Osteocyte (in vitro differentiated cells): Measurements from ENCODE around the gene SOX4. TPM values are rescaled to one million over a fixed set of nuclear protein-coding genes. Genes with fewer than 3 reads are reported as not detected.

Experiments
- DNase-seq: peaks from one replicate; pipeline ENCODE4 v3.0.0; 2021; ENCODE audit warnings: mixed read lengths; ENCODE audit not compliant: unreplicated experiment; ENCODE audit errors: extremely low spot score
- H3K27ac Mint-ChIP-seq: one replicate; pipeline ENCODE4 v1.8.0; 2021; ENCODE audit warnings: mild to moderate bottlenecking, mixed read lengths; ENCODE audit not compliant: unreplicated experiment
- H3K27me3 Mint-ChIP-seq: one replicate; pipeline ENCODE4 v1.8.0; 2021; ENCODE audit warnings: mixed read lengths; ENCODE audit not compliant: unreplicated experiment
- H3K36me3 Mint-ChIP-seq: one replicate; pipeline ENCODE4 v1.8.0; 2021; ENCODE audit warnings: mixed read lengths; ENCODE audit not compliant: unreplicated experiment
- H3K4me1 Mint-ChIP-seq: one replicate; pipeline ENCODE4 v1.8.0; 2021; ENCODE audit warnings: mixed read lengths; ENCODE audit not compliant: unreplicated experiment
- H3K4me3 Mint-ChIP-seq: one replicate; pipeline ENCODE4 v1.8.0; 2021; ENCODE audit warnings: mild to moderate bottlenecking, moderate library complexity, mixed read lengths; ENCODE audit not compliant: unreplicated experiment
- H3K9me3 Mint-ChIP-seq: one replicate; pipeline ENCODE4 v1.8.0; 2021; ENCODE audit warnings: mixed read lengths; ENCODE audit not compliant: unreplicated experiment
- total RNA-seq: library from RNA; stranded (reverse); gene quantifications from 2 replicates; pipeline ENCODE4 v1.2.1, GENCODE V29; 2021
- TF ChIP-seq, protein P1 (sequence below): fragments of 200-600 bp; sonication (generic); IDR thresholded peaks from 2 replicates; pipeline ENCODE4 v1.5.0; 2021; ENCODE audit warnings: antibody characterized with exemption, mild to moderate bottlenecking, moderate library complexity

The SOX4 gene
- total RNA-seq, 1 donor from 2014 or later: 110 TPM

DNA sequence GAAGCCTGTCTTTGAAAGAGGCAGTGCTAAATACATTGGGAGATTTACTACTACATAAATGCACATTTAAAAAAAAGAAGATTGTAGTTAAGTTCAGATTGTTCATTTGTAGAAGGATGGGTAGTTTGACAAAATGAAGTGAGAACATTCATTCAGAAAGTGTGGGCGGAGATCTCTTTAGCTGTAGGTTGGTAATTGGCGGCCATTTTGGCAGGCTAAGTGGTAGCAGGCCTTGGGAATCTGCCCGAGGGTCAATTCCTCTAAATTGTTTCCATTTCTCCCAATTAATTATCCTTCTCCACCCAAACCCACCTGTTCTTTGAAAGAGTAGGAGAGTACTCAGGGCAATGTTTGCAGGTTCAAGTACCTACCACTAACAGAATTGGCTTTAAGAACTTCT is 17.9 kb downstream of the SOX4 start:
- Mint-ChIP-seq H3K27ac (no peak overlapping the region), H3K36me3 (no peaks in the 10 kb centered on the region), H3K4me3 (no peak overlapping the region), H3K4me1 (peaks cover 9% of the 10 kb centered on the region), H3K27me3 (no peaks in the 10 kb centered on the region), H3K9me3 (no peaks in the 10 kb centered on the region)
- no peak for DNase-seq
- TF ChIP-seq, protein P1, sequence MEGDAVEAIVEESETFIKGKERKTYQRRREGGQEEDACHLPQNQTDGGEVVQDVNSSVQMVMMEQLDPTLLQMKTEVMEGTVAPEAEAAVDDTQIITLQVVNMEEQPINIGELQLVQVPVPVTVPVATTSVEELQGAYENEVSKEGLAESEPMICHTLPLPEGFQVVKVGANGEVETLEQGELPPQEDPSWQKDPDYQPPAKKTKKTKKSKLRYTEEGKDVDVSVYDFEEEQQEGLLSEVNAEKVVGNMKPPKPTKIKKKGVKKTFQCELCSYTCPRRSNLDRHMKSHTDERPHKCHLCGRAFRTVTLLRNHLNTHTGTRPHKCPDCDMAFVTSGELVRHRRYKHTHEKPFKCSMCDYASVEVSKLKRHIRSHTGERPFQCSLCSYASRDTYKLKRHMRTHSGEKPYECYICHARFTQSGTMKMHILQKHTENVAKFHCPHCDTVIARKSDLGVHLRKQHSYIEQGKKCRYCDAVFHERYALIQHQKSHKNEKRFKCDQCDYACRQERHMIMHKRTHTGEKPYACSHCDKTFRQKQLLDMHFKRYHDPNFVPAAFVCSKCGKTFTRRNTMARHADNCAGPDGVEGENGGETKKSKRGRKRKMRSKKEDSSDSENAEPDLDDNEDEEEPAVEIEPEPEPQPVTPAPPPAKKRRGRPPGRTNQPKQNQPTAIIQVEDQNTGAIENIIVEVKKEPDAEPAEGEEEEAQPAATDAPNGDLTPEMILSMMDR: no peak

DNA sequence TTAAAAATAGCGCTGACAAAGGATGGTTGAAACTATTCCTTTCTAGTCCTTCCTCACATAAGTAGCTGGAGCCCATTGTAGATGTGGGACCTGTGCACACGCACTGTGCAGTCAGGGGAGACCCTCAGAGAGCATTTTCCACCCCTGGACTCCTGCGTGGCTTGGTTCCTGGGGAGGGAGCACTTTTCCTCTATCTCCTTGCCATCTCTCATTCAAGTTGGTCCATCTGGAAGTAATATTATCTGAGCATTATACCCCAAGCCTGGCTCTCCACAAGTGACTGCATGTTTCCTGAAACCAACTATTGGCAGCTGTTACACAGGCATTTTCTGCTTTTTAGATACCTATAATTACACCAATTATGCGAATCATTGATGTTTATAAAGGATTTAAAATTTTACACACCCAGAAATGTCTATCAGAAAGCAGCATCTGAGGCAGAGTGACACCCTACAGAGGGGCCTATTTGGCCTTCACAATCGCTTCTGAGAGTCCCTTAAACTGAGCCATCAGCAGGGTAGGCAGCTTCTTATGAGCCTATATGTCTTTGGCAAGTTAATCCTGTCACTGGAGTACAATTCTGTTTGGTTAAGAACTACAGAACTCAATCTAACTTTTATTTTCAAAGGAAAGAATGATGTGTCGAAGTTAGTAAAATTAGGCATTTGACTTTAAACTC is 18.7 kb downstream of the SOX4 start:
- H3K27ac Mint-ChIP-seq: no peak overlapping the region
- no peaks in the 10 kb centered on the region for H3K27me3 Mint-ChIP-seq
- no peaks in the 10 kb centered on the region for H3K36me3 Mint-ChIP-seq
- no peaks in the 10 kb centered on the region for H3K9me3 Mint-ChIP-seq
- peaks cover 9% of the 10 kb centered on the region for H3K4me1 Mint-ChIP-seq
- no peak overlapping the region for H3K4me3 Mint-ChIP-seq
- DNase-seq: no peak
- TF ChIP-seq, protein P1: no peak

DNA sequence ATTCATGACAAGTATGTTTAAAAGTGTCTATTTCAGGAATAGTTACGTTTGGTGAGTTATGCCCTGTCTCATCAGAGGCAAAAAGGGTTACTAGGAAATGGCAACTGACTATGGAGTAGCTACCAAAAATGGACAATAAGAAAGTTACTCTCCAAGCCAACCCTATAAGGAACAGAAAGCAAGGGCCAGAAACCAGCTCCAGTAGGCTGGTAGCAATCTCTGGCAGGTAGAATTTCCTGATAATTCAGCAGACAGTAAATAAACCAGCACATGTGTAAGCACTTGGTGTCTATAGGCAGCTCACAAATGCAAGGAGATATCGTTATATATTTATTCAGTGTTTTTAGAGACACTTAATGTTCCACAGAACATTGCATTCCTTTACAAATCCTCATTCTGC is 20.3 kb downstream of the SOX4 start:
- H3K36me3 Mint-ChIP-seq: no peaks in the 10 kb centered on the region
- no peak for DNase-seq
- TF ChIP-seq, protein P1: no peak
- peaks cover 9% of the 10 kb centered on the region for H3K4me1 Mint-ChIP-seq
- H3K4me3 Mint-ChIP-seq: no peak overlapping the region
- H3K27ac Mint-ChIP-seq: no peak overlapping the region
- H3K27me3 Mint-ChIP-seq: no peaks in the 10 kb centered on the region
- H3K9me3 Mint-ChIP-seq: no peaks in the 10 kb centered on the region

DNA sequence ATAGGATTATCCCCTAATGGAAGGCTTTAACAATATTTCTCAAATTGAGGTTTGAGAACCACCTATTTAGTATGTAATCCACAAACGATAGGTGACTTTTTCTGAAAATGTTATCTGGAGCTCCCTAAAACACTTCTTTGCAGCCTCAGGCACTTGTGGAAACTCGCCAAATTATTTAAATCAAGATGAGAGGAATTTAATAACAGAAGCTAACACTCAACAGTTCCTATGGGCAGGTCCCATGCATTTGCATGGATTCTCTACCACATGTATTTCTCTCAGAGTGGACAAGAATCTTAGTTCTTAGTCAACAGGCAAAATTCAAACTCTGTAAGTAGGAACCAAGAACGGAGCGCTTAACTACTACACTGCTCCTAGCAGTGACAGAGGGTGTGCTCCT is 20.7 kb downstream of the SOX4 start:
- TF ChIP-seq, protein P1: no peak
- DNase-seq: no peak
- H3K9me3 Mint-ChIP-seq: no peaks in the 10 kb centered on the region
- H3K27me3 Mint-ChIP-seq: no peaks in the 10 kb centered on the region
- peaks cover 9% of the 10 kb centered on the region for H3K4me1 Mint-ChIP-seq
- H3K4me3 Mint-ChIP-seq: no peak overlapping the region
- H3K36me3 Mint-ChIP-seq: no peaks in the 10 kb centered on the region
- no peak overlapping the region for H3K27ac Mint-ChIP-seq

DNA sequence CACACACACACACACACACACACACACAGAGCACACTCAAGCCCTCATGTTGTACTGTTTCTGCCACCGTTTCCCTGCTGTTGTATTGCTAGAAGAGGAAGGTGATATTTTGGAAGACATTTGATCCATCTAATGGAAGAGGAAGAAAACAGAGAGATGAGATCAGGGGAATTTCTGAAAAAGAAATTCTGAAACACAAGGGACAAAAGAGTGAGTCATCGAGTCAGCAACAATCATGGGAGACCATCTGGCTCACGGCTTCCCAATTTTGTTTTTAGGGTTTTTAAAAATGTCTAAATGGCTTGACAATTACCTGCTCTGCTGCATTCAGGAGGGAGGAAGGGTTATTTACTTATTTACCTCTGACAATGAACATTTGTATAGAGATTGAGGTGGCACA is 22.0 kb downstream of the SOX4 start:
- peaks cover 9% of the 10 kb centered on the region for H3K4me1 Mint-ChIP-seq
- H3K36me3 Mint-ChIP-seq: no peaks in the 10 kb centered on the region
- no peaks in the 10 kb centered on the region for H3K9me3 Mint-ChIP-seq
- H3K27me3 Mint-ChIP-seq: no peaks in the 10 kb centered on the region
- no peak overlapping the region for H3K27ac Mint-ChIP-seq
- no peak overlapping the region for H3K4me3 Mint-ChIP-seq
- no peak for DNase-seq
- TF ChIP-seq, protein P1: no peak
